HS-27A (cell line): ENCODE results near the gene MYOZ2.
"Not testable (repeated sequence)": the region's sequence is repeated elsewhere in the genome, so short reads cannot be mapped to it uniquely, and the experiment has no call there.

Source experiments
- DNase-seq: peaks from one replicate; pipeline ENCODE4 v3.0.0-alpha.2; 2012; ENCODE audit warnings: low read depth, missing footprints

The MYOZ2 gene

DNA sequence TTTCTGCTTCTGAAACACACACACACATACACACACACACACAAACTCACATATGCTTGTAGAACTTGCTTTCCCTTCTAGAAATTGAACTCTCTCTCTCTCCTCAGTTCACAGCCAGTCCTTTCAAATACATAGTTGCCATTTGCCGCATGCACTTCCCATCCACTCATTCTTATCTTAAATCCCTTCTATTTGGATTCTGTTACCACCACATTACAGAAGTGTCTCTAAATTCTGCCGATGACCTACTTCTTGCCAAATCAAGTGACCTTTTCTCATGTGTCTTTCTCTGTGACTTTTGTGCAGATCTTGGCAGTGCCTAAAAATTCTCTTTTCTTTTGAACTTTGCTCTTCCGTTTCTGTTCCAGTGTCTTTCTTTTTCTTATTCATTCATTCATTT lies 7.5 kb upstream of the MYOZ2 start:
- DNase-seq = no peak

- DNase-seq = no peak
Measured at GRCh38 chr4:119130365-119131065, 5.1 kb upstream of the MYOZ2 start.

DNA sequence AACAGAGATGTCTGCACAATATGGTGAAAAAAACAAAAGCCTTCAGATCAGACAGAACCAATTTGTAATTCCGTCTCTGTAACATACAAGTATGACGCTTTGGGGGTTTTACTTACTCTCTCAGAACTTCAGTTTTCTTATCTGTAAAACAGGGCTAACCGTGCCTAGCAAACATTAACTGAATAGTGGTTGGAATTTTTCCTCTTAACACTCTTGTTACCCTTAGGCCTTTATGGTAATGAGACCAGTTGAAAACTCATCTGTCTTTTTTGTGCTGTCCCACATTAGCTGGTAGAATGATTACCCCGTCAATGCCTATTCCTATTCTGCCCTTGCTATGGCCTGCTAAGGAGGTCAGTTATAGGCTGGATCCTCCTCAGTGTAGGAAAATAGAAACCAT lies 4.5 kb upstream of the MYOZ2 start:
- no peak for DNase-seq

GRCh38 chr4:119132306-119132705 lies 3.3 kb upstream of the MYOZ2 start:
- DNase-seq = no peak

GRCh38 chr4:119136546-119136945 lies 914 bp downstream of the MYOZ2 start:
- no peak for DNase-seq

DNA sequence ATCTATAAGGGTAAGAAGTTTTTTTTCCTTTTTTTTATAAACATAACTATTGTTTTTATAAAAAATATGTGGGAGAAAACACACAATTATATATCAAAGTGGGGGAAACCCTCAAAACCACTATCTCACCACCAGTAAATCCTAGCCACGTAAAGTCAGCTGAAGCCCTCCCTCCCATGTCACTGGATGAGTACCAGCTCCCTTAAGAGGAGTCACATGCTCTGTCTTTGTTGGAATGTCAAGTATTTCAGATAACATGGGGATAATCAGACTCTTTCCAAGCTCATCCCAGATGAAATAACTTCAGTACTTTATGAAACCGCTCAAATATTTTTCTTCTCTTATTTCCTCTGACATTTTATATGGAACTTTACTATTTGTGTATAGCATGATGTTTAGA lies 2.4 kb downstream of the MYOZ2 start:
- peak; percentile 46 for DNase-seq

GRCh38 chr4:119139311-119139710 lies 3.7 kb downstream of the MYOZ2 start:
- DNase-seq = no peak

GRCh38 chr4:119139822-119140252 lies 4.2 kb downstream of the MYOZ2 start:
- DNase-seq = no peak

GRCh38 chr4:119141283-119141682 lies 5.7 kb downstream of the MYOZ2 start:
- not testable (repeated sequence) for DNase-seq

DNA sequence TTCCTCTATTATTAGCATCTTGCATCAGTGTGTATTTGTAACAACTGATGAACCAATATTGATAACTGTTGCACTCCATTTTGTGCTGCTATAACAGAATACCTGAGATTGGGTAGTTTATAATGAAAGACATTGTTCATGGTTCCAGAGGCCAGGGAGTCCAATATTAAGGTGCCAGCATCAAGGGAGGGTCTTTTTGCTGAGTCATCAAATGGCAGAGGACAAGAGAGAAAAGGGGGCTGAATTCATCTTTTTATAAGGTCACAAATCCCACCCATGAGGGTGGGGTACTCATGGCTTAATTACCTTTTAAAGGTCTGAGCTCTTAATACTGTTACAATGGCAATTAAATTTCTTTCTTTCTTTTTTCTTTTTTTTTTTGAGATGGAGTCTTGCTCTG lies 7.2 kb downstream of the MYOZ2 start:
- no peak for DNase-seq

DNA sequence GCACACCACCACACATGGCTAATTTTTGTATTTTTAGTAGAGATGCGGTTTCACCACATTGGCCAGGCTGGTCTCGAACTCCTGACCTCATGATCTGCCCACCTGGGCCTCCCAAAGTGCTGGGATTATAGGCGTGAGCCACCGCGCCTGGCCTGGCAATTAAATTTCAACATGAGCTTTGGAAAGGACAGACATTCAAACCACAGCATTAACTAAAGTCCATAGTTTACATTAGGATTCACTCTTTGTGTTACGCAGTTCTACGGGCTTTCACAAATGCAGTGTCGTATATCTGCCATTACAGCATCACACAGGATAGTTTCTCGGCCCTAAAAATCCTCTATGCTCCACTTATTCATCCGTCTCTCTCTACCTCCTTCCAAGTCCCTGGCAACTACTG lies 7.7 kb downstream of the MYOZ2 start:
- DNase-seq = not testable (repeated sequence)

DNA sequence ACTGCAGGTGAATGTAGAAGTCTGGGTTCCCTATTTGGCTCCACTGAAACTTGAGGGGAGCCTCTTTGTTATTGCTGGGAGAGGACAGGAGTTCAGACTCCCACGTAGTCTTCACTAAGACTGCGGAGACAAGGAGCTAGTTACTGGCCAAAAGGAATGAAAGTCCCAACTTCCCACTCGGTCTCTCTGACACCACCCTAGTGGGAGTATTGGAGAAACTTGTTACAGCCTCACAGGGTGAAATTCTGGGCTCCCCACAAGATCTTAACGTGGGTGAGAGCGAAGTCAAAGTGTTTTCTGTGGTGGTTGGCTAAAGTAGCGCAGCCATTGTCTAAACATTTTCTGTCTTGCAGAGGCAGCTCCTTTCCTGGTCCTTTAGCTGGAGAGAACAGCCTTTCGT lies 13.5 kb downstream of the MYOZ2 start:
- no peak for DNase-seq

DNA sequence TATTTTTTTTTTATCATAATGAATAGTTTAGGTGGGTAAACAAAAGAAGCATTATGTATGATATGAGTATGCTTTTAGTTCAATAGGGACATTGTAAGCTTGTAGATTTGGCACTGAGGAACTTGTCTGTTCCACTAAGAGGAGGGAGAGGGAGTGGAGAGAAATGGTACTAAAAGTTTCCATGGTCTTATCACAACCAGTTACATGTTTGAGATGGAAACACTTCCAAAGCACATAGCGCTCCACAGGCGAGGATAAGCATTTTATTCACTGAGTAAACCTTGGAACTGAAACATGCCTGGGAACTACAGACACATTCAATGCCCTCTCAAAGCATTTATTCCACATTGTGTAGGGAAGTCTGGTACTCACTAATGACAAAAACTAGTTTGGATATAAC lies 15.5 kb downstream of the MYOZ2 start:
- no peak for DNase-seq

GRCh38 chr4:119152741-119153140 lies 17.1 kb downstream of the MYOZ2 start:
- DNase-seq = no peak

- no peak for DNase-seq
Measured at GRCh38 chr4:119162174-119162573, 26.5 kb downstream of the MYOZ2 start.

- DNase-seq = no peak
Measured at GRCh38 chr4:119165767-119166166, 30.1 kb downstream of the MYOZ2 start.

- no peak for DNase-seq
Measured at GRCh38 chr4:119170195-119170594, 34.6 kb downstream of the MYOZ2 start.

GRCh38 chr4:119172223-119172622 lies 36.6 kb downstream of the MYOZ2 start:
- DNase-seq = no peak

- not testable (repeated sequence) for DNase-seq
Measured at GRCh38 chr4:119173729-119174361, 38.2 kb downstream of the MYOZ2 start.

GRCh38 chr4:119179011-119179410 lies 43.4 kb downstream of the MYOZ2 start:
- DNase-seq = no peak

DNA sequence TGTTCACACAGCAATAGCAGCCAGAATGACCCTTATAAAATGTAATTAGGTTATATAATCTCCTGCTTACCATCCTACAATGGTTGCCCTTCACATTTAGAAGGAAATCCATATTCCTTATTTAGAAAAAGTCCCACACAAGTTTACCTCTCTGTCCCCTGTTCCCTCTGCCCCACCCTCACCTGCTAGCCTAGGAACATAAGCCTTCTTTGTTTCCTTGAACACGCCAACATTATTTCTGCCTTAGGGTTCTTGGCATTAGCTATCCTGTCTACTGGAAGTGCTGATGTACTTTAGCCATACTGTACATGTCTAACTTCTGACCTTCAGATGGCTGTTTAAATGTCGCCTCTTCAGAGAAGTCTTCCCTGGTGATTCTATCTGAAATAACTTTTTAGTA lies 48.5 kb downstream of the MYOZ2 start:
- no peak for DNase-seq

DNA sequence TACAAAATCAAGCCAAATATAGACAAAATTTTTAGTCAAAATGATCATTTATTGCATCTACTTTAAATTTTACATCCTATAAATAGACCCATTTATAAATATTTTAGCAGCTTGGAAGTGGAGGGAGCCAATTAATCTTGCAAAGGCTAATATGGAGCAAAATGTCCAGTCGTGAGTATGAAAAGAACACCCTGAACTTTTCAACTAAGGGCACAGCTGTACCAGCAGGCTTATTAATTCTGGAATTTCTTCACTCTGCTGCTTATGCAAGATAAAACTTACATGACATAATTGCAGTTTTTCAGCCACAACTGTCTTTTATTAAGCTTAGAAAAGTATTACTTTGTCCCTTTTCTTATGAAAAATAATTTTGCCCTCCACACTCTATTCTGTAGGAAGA lies 54.0 kb downstream of the MYOZ2 start:
- no peak for DNase-seq

- DNase-seq = no peak
Measured at GRCh38 chr4:119190354-119190753, 54.7 kb downstream of the MYOZ2 start.

- no peak for DNase-seq
Measured at GRCh38 chr4:119191505-119191904, 55.9 kb downstream of the MYOZ2 start.
